Measurements from ENCODE around the gene IL1F10. TPM values are rescaled to one million over a fixed set of nuclear protein-coding genes. Genes with fewer than 3 reads are reported as not detected.
A peak's percentile ranks its signal among the peaks of the same experiment; 100 is the strongest.

The IL1F10 gene
- total RNA-seq, 1 donor from 2014 or later, result not detected

- H3K36me3 Mint-ChIP-seq (ENCODE audit: unreplicated experiment), result no peaks in the 10 kb centered on the region
- peaks cover 32% of the 10 kb centered on the region for H3K27me3 Mint-ChIP-seq (ENCODE audit: unreplicated experiment)
- no peaks in the 10 kb centered on the region for H3K4me1 Mint-ChIP-seq (ENCODE audit: unreplicated experiment)
- no peak for DNase-seq (ENCODE audit: extremely low spot score, unreplicated experiment)
- TF ChIP-seq CTCF (IDR thresholded peaks at IDR 0.05), result no peak
- no peak overlapping the region for H3K4me3 Mint-ChIP-seq (ENCODE audit: unreplicated experiment)
- peaks cover 9% of the 10 kb centered on the region for H3K9me3 Mint-ChIP-seq (ENCODE audit: unreplicated experiment)
- H3K27ac Mint-ChIP-seq (ENCODE audit: unreplicated experiment), result no peak overlapping the region
Observed at GRCh38 chr2:113057117-113057516, 10.7 kb upstream of the IL1F10 start.

- no peaks in the 10 kb centered on the region for H3K36me3 Mint-ChIP-seq (ENCODE audit: unreplicated experiment)
- no peak overlapping the region for H3K4me3 Mint-ChIP-seq (ENCODE audit: unreplicated experiment)
- TF ChIP-seq CTCF (IDR thresholded peaks at IDR 0.05), result no peak
- DNase-seq (ENCODE audit: extremely low spot score, unreplicated experiment), result no peak
- H3K4me1 Mint-ChIP-seq (ENCODE audit: unreplicated experiment), result no peaks in the 10 kb centered on the region
- H3K27ac Mint-ChIP-seq (ENCODE audit: unreplicated experiment), result no peak overlapping the region
- peaks cover 29% of the 10 kb centered on the region for H3K27me3 Mint-ChIP-seq (ENCODE audit: unreplicated experiment)
- peaks cover 9% of the 10 kb centered on the region for H3K9me3 Mint-ChIP-seq (ENCODE audit: unreplicated experiment)
Observed at GRCh38 chr2:113058411-113058994, 9.3 kb upstream of the IL1F10 start.

- Mint-ChIP-seq H3K9me3 (ENCODE audit: unreplicated experiment) (peaks cover 9% of the 10 kb centered on the region), H3K4me1 (ENCODE audit: unreplicated experiment) (no peaks in the 10 kb centered on the region), H3K36me3 (ENCODE audit: unreplicated experiment) (no peaks in the 10 kb centered on the region), H3K27ac (ENCODE audit: unreplicated experiment) (no peak within 1 kb of the TSS), H3K4me3 (ENCODE audit: unreplicated experiment) (no peak within 1 kb of the TSS), H3K27me3 (ENCODE audit: unreplicated experiment) (peaks cover 34% of the 10 kb centered on the region)
- peak; percentile 71 for DNase-seq (ENCODE audit: extremely low spot score, unreplicated experiment)
- no peak for TF ChIP-seq CTCF (IDR thresholded peaks at IDR 0.05)
Observed at GRCh38 chr2:113058998-113059960, 8.5 kb upstream of the IL1F10 start, which contains the start of gene IL36RN. TSS of gene IL36RN (plus strand) at chr2:113059198. CDS start at chr2:113059439, 241 bp downstream.

- H3K9me3 Mint-ChIP-seq (ENCODE audit: unreplicated experiment), result peaks cover 5% of the 10 kb centered on the region
- no peaks in the 10 kb centered on the region for H3K4me1 Mint-ChIP-seq (ENCODE audit: unreplicated experiment)
- H3K4me3 Mint-ChIP-seq (ENCODE audit: unreplicated experiment), result no peak overlapping the region
- no peak for DNase-seq (ENCODE audit: extremely low spot score, unreplicated experiment)
- H3K36me3 Mint-ChIP-seq (ENCODE audit: unreplicated experiment), result no peaks in the 10 kb centered on the region
- H3K27ac Mint-ChIP-seq (ENCODE audit: unreplicated experiment), result no peak overlapping the region
- TF ChIP-seq CTCF (IDR thresholded peaks at IDR 0.05), result no peak
- H3K27me3 Mint-ChIP-seq (ENCODE audit: unreplicated experiment), result peaks cover 36% of the 10 kb centered on the region
Observed at GRCh38 chr2:113060396-113060795, 7.4 kb upstream of the IL1F10 start.

DNA sequence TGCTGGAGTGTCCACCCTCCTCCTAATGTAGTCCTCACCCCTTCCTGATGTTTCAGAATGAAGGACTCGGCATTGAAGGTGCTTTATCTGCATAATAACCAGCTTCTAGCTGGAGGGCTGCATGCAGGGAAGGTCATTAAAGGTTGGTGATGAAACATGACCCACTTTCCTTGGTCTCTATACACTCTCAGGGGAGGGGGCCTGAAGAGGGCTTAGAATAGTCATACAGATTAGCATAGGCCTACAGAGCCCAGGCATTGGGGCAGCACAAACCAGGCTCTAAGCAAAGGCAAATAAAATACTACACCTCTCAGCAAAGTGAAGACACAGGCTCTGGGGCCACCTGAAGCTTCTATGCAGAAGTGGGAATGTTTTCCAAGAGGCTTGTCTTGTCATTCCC, 7.0 kb upstream of the IL1F10 start:
- H3K36me3 Mint-ChIP-seq (ENCODE audit: unreplicated experiment), result no peaks in the 10 kb centered on the region
- no peak overlapping the region for H3K27ac Mint-ChIP-seq (ENCODE audit: unreplicated experiment)
- H3K4me3 Mint-ChIP-seq (ENCODE audit: unreplicated experiment), result no peak overlapping the region
- H3K27me3 Mint-ChIP-seq (ENCODE audit: unreplicated experiment), result peaks cover 34% of the 10 kb centered on the region
- H3K9me3 Mint-ChIP-seq (ENCODE audit: unreplicated experiment), result peaks cover 3% of the 10 kb centered on the region
- DNase-seq (ENCODE audit: extremely low spot score, unreplicated experiment), result peak; percentile 51
- TF ChIP-seq CTCF (IDR thresholded peaks at IDR 0.05), result no peak
- H3K4me1 Mint-ChIP-seq (ENCODE audit: unreplicated experiment), result no peaks in the 10 kb centered on the region

All from osteocyte (in vitro differentiated cells).